ENCODE results near the gene ABCA3. TPM values are rescaled to one million over a fixed set of nuclear protein-coding genes. Genes with fewer than 3 reads are reported as not detected.

The ABCA3 gene
- total RNA-seq, 1 experiment from 2014 or later = 58.4 TPM

DNA sequence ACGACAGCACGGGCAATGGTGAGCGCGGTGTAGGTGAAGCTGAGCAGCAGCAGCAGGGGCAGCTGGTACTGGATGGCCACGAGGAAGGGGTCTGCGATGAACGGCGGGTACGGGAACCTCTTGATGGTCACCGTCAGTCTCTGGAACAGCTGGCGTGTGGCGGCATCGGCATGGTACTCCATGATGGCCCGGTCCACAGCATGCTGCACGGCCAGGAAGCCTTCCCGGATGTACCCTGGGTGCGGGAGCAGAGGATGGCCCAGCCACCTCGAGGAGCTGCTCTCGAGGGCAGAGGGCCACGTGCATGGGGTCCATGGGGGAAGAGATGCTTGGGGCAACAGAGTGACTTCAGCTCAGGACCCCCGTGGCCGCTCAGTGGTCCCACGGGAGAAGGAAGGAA is 20.9 kb downstream of the ABCA3 start:
- DNase-seq (ENCODE audit: low read depth, low spot score) (no peak), ATAC-seq (no peak)
- TF ChIP-seq SIN3A (IDR thresholded peaks at IDR 0.05; ENCODE audit: borderline replicate concordance, insufficient read depth, low read depth, low read length) = no peak
- TF ChIP-seq, protein P1, sequence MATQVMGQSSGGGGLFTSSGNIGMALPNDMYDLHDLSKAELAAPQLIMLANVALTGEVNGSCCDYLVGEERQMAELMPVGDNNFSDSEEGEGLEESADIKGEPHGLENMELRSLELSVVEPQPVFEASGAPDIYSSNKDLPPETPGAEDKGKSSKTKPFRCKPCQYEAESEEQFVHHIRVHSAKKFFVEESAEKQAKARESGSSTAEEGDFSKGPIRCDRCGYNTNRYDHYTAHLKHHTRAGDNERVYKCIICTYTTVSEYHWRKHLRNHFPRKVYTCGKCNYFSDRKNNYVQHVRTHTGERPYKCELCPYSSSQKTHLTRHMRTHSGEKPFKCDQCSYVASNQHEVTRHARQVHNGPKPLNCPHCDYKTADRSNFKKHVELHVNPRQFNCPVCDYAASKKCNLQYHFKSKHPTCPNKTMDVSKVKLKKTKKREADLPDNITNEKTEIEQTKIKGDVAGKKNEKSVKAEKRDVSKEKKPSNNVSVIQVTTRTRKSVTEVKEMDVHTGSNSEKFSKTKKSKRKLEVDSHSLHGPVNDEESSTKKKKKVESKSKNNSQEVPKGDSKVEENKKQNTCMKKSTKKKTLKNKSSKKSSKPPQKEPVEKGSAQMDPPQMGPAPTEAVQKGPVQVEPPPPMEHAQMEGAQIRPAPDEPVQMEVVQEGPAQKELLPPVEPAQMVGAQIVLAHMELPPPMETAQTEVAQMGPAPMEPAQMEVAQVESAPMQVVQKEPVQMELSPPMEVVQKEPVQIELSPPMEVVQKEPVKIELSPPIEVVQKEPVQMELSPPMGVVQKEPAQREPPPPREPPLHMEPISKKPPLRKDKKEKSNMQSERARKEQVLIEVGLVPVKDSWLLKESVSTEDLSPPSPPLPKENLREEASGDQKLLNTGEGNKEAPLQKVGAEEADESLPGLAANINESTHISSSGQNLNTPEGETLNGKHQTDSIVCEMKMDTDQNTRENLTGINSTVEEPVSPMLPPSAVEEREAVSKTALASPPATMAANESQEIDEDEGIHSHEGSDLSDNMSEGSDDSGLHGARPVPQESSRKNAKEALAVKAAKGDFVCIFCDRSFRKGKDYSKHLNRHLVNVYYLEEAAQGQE (IDR thresholded peaks at IDR 0.05; ENCODE audit: insufficient read depth in 1 of 2, low read depth in 2 of 2, low read length in 1 of 2) = no peak
- no peak for TF ChIP-seq TCF7L2 (IDR thresholded peaks at IDR 0.05; ENCODE audit: low read depth, low read length)
- no peak for TF ChIP-seq POLR2AphosphoS5 (IDR thresholded peaks at IDR 0.05; ENCODE audit: low read depth, low read length)
- TF ChIP-seq, protein P2, sequence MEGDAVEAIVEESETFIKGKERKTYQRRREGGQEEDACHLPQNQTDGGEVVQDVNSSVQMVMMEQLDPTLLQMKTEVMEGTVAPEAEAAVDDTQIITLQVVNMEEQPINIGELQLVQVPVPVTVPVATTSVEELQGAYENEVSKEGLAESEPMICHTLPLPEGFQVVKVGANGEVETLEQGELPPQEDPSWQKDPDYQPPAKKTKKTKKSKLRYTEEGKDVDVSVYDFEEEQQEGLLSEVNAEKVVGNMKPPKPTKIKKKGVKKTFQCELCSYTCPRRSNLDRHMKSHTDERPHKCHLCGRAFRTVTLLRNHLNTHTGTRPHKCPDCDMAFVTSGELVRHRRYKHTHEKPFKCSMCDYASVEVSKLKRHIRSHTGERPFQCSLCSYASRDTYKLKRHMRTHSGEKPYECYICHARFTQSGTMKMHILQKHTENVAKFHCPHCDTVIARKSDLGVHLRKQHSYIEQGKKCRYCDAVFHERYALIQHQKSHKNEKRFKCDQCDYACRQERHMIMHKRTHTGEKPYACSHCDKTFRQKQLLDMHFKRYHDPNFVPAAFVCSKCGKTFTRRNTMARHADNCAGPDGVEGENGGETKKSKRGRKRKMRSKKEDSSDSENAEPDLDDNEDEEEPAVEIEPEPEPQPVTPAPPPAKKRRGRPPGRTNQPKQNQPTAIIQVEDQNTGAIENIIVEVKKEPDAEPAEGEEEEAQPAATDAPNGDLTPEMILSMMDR (IDR thresholded peaks at IDR 0.05) = no peak
- H3K36me3 ChIP-seq (ENCODE audit: control insufficient read depth, insufficient read depth, low read length) = peaks cover 2% of the 10 kb centered on the region; the same call in 1 of the 2 replicates
- H3K4me1 ChIP-seq (ENCODE audit: control insufficient read depth, insufficient read depth, low read length) = no peaks in the 10 kb centered on the region
- no peaks in the 10 kb centered on the region for H3K9me3 ChIP-seq (ENCODE audit: control insufficient read depth, insufficient read depth, low read depth, low read length)
- no peaks in the 10 kb centered on the region for H3K27me3 ChIP-seq (ENCODE audit: control insufficient read depth, insufficient read depth, low read length)
- intact Hi-C loops (cut with micrococcal nuclease; ENCODE audit: unreplicated experiment) = no loop called here
- CTCF ChIA-PET = no interaction called here
- in situ Hi-C loops (cut with HindIII; ENCODE audit: low pct_unique_long_range_greater_than_20kb, low sequenced_read_pairs) = no loop called here
- no peak overlapping the region for H3K4me3 ChIP-seq (ENCODE audit: low read depth in 2 of 2, low read length in 2 of 2)
- H3K27ac ChIP-seq (ENCODE audit: low read length) = no peak overlapping the region
- POLR2A ChIA-PET = no interaction called here
- no TSS peak for BruUV-seq (replicated peaks)

DNA sequence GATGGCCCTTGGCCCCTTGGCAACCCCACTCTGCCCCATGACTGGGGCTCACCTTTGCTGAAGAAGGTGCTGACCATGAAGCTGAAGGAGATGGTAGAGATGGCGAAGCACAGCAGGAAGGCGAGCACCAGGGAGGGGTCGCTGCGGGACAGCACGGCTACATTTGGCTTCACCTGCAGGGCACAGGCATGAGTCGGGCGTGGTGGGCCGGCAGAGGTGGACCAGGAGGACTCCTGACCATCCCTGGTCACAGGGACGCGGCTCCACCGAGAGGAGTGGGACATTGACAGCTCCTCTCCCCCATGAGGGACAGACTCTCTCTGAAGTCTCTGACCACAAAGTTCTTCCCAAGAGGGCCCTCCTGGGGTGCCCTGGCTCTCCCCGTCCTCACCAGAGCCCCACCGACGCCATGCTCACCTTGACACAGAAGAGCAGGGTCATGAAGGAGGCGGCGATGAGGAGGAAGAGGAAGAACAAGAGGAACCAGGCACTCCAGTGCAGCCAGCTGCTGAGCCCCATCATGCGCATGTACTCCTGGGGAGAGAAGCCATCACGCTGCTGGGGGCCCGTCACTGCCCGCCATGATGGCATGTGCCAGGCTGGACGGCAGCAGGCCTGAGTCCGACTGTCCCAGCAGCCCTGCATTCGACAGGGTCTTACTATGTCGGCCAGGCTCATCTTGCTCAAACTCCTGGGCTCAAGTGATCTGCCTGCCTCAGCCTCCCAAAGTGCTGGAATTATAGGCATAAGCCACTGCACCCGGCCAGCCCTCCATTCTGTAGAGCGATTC is 23.1 kb downstream of the ABCA3 start:
- intact Hi-C loops (cut with micrococcal nuclease; ENCODE audit: unreplicated experiment) (no loop called here), in situ Hi-C loops (cut with HindIII; ENCODE audit: low pct_unique_long_range_greater_than_20kb, low sequenced_read_pairs) (no loop called here)
- ChIA-PET POLR2A (no interaction called here), CTCF (no interaction called here)
- ATAC-seq (no peak), DNase-seq (ENCODE audit: low read depth, low spot score) (no peak)
- no peaks in the 10 kb centered on the region for H3K4me1 ChIP-seq (ENCODE audit: control insufficient read depth, insufficient read depth, low read length)
- H3K36me3 ChIP-seq (ENCODE audit: control insufficient read depth, insufficient read depth, low read length) = no peaks in the 10 kb centered on the region; the same call in 1 of the 2 replicates
- H3K27ac ChIP-seq (ENCODE audit: low read length) = no peak overlapping the region
- no TSS peak for BruUV-seq (replicated peaks)
- no peak overlapping the region for H3K4me3 ChIP-seq (ENCODE audit: low read depth in 2 of 2, low read length in 2 of 2)
- TF ChIP-seq, protein P2 (IDR thresholded peaks at IDR 0.05) = no peak
- TF ChIP-seq POLR2AphosphoS5 (IDR thresholded peaks at IDR 0.05; ENCODE audit: low read depth, low read length) (no peak), SIN3A (IDR thresholded peaks at IDR 0.05; ENCODE audit: borderline replicate concordance, insufficient read depth, low read depth, low read length) (no peak), TCF7L2 (IDR thresholded peaks at IDR 0.05; ENCODE audit: low read depth, low read length) (no peak)
- TF ChIP-seq, protein P1 (IDR thresholded peaks at IDR 0.05; ENCODE audit: insufficient read depth in 1 of 2, low read depth in 2 of 2, low read length in 1 of 2) = no peak
- no peaks in the 10 kb centered on the region for H3K27me3 ChIP-seq (ENCODE audit: control insufficient read depth, insufficient read depth, low read length)
- no peaks in the 10 kb centered on the region for H3K9me3 ChIP-seq (ENCODE audit: control insufficient read depth, insufficient read depth, low read depth, low read length)
